HepG2 (cell line): ENCODE measurements around the gene TAGLN2. TPM values are rescaled to one million over a fixed set of nuclear protein-coding genes. Genes with fewer than 3 reads are reported as not detected.
A peak's percentile ranks its signal among the peaks of the same experiment; 100 is the strongest.

Experiments
- BRCA1 ChIP-seq: sonication (generic); formaldehyde crosslinking; IDR thresholded peaks from 2 replicates; pipeline ENCODE4 v1.4.0; 2020; ENCODE audit warnings: missing genetic modification reagents
- KDM4B ChIP-seq: sonication (generic); formaldehyde crosslinking; IDR thresholded peaks from 2 replicates; pipeline ENCODE4 v1.4.0; 2020; ENCODE audit warnings: missing genetic modification reagents
- MAFK ChIP-seq, 2 experiments: IDR thresholded peaks in 1 of 2; conservative IDR thresholded peaks in 1 of 2; 2 replicates each; pipeline ENCODE4 v1.6.1; 2011; ENCODE audit warnings: improper control_type of control experiment in 2 of 2, low read length in 2 of 2
- MTA3 ChIP-seq: sonication (generic); formaldehyde crosslinking; IDR thresholded peaks from 2 replicates; pipeline ENCODE4 v1.4.0; 2020; ENCODE audit warnings: missing genetic modification reagents
- SMAD3 ChIP-seq: sonication (generic); formaldehyde crosslinking; IDR thresholded peaks from 2 replicates; pipeline ENCODE4 v1.4.0; 2020; ENCODE audit warnings: missing genetic modification reagents
- SMAD9 ChIP-seq: sonication (generic); formaldehyde crosslinking; IDR thresholded peaks from 2 replicates; pipeline ENCODE4 v1.5.1; 2020; ENCODE audit warnings: mild to moderate bottlenecking, missing genetic modification reagents
- TCF12 ChIP-seq, 2 experiments: fragments of 450-650 bp in 1 of 2; sonication (generic) in 1 of 2; formaldehyde crosslinking in 1 of 2; IDR thresholded peaks; 2 replicates each; pipeline versions ENCODE4 v1.6.1 to v1.8.0; 2017 to 2022; ENCODE audit warnings: antibody characterized with exemption in 1 of 2, mild to moderate bottlenecking in 1 of 2, missing genetic modification reagents in 1 of 2, moderate library complexity in 1 of 2
- ZMYM3 ChIP-seq: sonication (generic); formaldehyde crosslinking; IDR thresholded peaks from 2 replicates; pipeline ENCODE4 v1.5.1; 2020; ENCODE audit warnings: mild to moderate bottlenecking, missing genetic modification reagents
- ZNF224 ChIP-seq: sonication (generic); formaldehyde crosslinking; IDR thresholded peaks from 2 replicates; pipeline ENCODE4 v1.5.0; 2020; ENCODE audit warnings: mild to moderate bottlenecking, missing genetic modification reagents
- ZNF329 ChIP-seq: sonication (generic); formaldehyde crosslinking; IDR thresholded peaks from 2 replicates; pipeline ENCODE4 v1.9.0; 2021; ENCODE audit warnings: low read depth, mild to moderate bottlenecking, missing genetic modification reagents
- ZNF333 ChIP-seq: sonication (generic); formaldehyde crosslinking; IDR thresholded peaks from 2 replicates; pipeline ENCODE4 v1.4.0; 2020; ENCODE audit warnings: mild to moderate bottlenecking, missing genetic modification reagents, borderline replicate concordance
- ZNF782 ChIP-seq: sonication (generic); formaldehyde crosslinking; IDR thresholded peaks from 2 replicates; pipeline ENCODE4 v1.4.0; 2020; ENCODE audit warnings: missing genetic modification reagents, mild to moderate bottlenecking, borderline replicate concordance
- polyA plus RNA-seq, 8 experiments: library from polyadenylated mRNA; depleted of rRNA in 3 of 8; stranded (reverse) in 7 of 8; unstranded in 1 of 8; fragments of >200 nt; fragmentation: Illumina TruSeq in 4 of 8; extraction: Trizol in 4 of 8; gene quantifications; 2 replicates each; pipeline versions ENCODE4 v1.2.1 to v1.2.3, GENCODE V29; 2011 to 2016; ENCODE audit warnings: low read depth in 4 of 8, missing spikeins in 1 of 8, mixed read lengths in 1 of 8; ENCODE audit not compliant: insufficient read depth in 1 of 8
- total RNA-seq, 5 experiments: library from RNA; depleted of rRNA; stranded (reverse); fragments of >200 nt; fragmentation: Illumina TruSeq; extraction: Trizol; gene quantifications; 2 replicates each; pipeline ENCODE4 v1.2.3, GENCODE V29; 2016; ENCODE audit warnings: low read depth in 1 of 5
- TF ChIP-seq, protein P1 (sequence below): sonication (generic); formaldehyde crosslinking; IDR thresholded peaks from 2 replicates; pipeline ENCODE4 v1.5.1; 2020; ENCODE audit warnings: mild to moderate bottlenecking, missing genetic modification reagents, moderate library complexity
- TF ChIP-seq, protein P2 (sequence below): sonication (generic); formaldehyde crosslinking; IDR thresholded peaks from 2 replicates; pipeline ENCODE4 v1.5.0; 2020; ENCODE audit warnings: missing genetic modification reagents, mild to moderate bottlenecking, borderline replicate concordance
- TF ChIP-seq, protein P3 (sequence below): sonication (generic); formaldehyde crosslinking; IDR thresholded peaks from 2 replicates; pipeline ENCODE4 v1.4.0; 2020; ENCODE audit warnings: missing genetic modification reagents, borderline replicate concordance
- TF ChIP-seq, protein P4 (sequence below): sonication (generic); formaldehyde crosslinking; IDR thresholded peaks from 2 replicates; pipeline ENCODE4 v1.4.0; 2020; ENCODE audit warnings: missing genetic modification reagents
- TF ChIP-seq, protein P5 (sequence below): sonication (generic); formaldehyde crosslinking; IDR thresholded peaks from 2 replicates; pipeline ENCODE4 v1.5.0; 2020; ENCODE audit warnings: missing genetic modification reagents
- TF ChIP-seq, protein P6 (sequence below): IDR thresholded peaks from 2 replicates; pipeline ENCODE4 v1.6.1; 2012; ENCODE audit warnings: inconsistent platforms

TAGLN2 gene
- total and polyA plus RNA-seq, 2 of the 13 experiments (the other 11 are each of a cell fraction or from before 2014, with no cell fraction given): 6.7 to 17.2 TPM

DNA sequence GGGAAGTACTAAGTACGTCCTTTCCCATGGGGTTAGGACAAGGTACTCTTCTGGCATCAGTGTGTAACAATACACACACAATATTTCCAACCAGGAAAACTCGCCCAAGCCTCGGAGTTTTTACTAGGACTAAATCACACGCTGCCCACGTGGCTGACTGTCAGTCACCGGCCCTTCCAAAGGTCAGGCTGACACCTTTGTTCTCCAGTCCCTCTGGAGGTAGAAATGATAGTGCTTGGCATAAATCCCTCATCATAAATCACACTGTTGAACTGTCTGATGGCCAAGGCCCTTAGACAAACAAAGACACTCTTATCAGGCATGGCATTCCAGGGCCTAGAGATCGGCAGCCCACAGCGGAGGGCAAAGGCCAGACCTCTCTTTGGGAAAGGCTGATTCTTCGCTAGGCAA is 45.6 kb upstream of the TAGLN2 start (continued):
- TF ChIP-seq, protein P1, sequence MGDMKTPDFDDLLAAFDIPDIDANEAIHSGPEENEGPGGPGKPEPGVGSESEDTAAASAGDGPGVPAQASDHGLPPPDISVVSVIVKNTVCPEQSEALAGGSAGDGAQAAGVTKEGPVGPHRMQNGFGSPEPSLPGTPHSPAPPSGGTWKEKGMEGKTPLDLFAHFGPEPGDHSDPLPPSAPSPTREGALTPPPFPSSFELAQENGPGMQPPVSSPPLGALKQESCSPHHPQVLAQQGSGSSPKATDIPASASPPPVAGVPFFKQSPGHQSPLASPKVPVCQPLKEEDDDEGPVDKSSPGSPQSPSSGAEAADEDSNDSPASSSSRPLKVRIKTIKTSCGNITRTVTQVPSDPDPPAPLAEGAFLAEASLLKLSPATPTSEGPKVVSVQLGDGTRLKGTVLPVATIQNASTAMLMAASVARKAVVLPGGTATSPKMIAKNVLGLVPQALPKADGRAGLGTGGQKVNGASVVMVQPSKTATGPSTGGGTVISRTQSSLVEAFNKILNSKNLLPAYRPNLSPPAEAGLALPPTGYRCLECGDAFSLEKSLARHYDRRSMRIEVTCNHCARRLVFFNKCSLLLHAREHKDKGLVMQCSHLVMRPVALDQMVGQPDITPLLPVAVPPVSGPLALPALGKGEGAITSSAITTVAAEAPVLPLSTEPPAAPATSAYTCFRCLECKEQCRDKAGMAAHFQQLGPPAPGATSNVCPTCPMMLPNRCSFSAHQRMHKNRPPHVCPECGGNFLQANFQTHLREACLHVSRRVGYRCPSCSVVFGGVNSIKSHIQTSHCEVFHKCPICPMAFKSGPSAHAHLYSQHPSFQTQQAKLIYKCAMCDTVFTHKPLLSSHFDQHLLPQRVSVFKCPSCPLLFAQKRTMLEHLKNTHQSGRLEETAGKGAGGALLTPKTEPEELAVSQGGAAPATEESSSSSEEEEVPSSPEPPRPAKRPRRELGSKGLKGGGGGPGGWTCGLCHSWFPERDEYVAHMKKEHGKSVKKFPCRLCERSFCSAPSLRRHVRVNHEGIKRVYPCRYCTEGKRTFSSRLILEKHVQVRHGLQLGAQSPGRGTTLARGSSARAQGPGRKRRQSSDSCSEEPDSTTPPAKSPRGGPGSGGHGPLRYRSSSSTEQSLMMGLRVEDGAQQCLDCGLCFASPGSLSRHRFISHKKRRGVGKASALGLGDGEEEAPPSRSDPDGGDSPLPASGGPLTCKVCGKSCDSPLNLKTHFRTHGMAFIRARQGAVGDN (CRISPR knock-in tag): no peak
- TF ChIP-seq ZNF782 (CRISPR knock-in tag) (no peak), SMAD9 (no peak), KDM4B (CRISPR knock-in tag) (no peak), MAFK (conservative IDR thresholded peaks at IDR 0.05 in 1 of 2, IDR thresholded peaks at IDR 0.05 in 1 of 2; ENCODE audit: low read length in 2 of 2) (no peak), SMAD3 (peak; percentile 60; the same call in 1 of the 2 replicates), ZMYM3 (CRISPR knock-in tag) (0 out of 2 replicates have a peak, but pooled peaks have one; percentile 39), MTA3 (CRISPR knock-in tag) (no peak), ZNF224 (no peak), ZNF333 (no peak), BRCA1 (CRISPR knock-in tag) (no peak), TCF12 (IDR thresholded peaks at IDR 0.05) (no peak), TCF12 (CRISPR knock-in tag; IDR thresholded peaks at IDR 0.05) (no peak), ZNF329 (no peak)
- TF ChIP-seq, protein P2, sequence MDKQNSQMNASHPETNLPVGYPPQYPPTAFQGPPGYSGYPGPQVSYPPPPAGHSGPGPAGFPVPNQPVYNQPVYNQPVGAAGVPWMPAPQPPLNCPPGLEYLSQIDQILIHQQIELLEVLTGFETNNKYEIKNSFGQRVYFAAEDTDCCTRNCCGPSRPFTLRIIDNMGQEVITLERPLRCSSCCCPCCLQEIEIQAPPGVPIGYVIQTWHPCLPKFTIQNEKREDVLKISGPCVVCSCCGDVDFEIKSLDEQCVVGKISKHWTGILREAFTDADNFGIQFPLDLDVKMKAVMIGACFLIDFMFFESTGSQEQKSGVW: no peak
- TF ChIP-seq, protein P3, sequence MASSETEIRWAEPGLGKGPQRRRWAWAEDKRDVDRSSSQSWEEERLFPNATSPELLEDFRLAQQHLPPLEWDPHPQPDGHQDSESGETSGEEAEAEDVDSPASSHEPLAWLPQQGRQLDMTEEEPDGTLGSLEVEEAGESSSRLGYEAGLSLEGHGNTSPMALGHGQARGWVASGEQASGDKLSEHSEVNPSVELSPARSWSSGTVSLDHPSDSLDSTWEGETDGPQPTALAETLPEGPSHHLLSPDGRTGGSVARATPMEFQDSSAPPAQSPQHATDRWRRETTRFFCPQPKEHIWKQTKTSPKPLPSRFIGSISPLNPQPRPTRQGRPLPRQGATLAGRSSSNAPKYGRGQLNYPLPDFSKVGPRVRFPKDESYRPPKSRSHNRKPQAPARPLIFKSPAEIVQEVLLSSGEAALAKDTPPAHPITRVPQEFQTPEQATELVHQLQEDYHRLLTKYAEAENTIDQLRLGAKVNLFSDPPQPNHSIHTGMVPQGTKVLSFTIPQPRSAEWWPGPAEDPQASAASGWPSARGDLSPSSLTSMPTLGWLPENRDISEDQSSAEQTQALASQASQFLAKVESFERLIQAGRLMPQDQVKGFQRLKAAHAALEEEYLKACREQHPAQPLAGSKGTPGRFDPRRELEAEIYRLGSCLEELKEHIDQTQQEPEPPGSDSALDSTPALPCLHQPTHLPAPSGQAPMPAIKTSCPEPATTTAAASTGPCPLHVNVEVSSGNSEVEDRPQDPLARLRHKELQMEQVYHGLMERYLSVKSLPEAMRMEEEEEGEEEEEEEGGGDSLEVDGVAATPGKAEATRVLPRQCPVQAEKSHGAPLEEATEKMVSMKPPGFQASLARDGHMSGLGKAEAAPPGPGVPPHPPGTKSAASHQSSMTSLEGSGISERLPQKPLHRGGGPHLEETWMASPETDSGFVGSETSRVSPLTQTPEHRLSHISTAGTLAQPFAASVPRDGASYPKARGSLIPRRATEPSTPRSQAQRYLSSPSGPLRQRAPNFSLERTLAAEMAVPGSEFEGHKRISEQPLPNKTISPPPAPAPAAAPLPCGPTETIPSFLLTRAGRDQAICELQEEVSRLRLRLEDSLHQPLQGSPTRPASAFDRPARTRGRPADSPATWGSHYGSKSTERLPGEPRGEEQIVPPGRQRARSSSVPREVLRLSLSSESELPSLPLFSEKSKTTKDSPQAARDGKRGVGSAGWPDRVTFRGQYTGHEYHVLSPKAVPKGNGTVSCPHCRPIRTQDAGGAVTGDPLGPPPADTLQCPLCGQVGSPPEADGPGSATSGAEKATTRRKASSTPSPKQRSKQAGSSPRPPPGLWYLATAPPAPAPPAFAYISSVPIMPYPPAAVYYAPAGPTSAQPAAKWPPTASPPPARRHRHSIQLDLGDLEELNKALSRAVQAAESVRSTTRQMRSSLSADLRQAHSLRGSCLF (CRISPR knock-in tag): no peak
- TF ChIP-seq, protein P4, sequence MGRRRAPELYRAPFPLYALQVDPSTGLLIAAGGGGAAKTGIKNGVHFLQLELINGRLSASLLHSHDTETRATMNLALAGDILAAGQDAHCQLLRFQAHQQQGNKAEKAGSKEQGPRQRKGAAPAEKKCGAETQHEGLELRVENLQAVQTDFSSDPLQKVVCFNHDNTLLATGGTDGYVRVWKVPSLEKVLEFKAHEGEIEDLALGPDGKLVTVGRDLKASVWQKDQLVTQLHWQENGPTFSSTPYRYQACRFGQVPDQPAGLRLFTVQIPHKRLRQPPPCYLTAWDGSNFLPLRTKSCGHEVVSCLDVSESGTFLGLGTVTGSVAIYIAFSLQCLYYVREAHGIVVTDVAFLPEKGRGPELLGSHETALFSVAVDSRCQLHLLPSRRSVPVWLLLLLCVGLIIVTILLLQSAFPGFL: no peak
- TF ChIP-seq, protein P5, sequence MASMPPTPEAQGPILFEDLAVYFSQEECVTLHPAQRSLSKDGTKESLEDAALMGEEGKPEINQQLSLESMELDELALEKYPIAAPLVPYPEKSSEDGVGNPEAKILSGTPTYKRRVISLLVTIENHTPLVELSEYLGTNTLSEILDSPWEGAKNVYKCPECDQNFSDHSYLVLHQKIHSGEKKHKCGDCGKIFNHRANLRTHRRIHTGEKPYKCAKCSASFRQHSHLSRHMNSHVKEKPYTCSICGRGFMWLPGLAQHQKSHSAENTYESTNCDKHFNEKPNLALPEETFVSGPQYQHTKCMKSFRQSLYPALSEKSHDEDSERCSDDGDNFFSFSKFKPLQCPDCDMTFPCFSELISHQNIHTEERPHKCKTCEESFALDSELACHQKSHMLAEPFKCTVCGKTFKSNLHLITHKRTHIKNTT (CRISPR knock-in tag): no peak
- TF ChIP-seq, protein P6, sequence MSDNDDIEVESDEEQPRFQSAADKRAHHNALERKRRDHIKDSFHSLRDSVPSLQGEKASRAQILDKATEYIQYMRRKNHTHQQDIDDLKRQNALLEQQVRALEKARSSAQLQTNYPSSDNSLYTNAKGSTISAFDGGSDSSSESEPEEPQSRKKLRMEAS: peak; percentile 95
